PC-9 (cell line): ENCODE data around the gene GBX1.

Experiments
- EZH2 ChIP-seq: fragments of 200-600 bp; sonication (generic); IDR thresholded peaks from 2 replicates; pipeline ENCODE4 v1.8.0; 2017; ENCODE audit warnings: antibody characterized with exemption, low read depth
- TF ChIP-seq, protein P1 (sequence below): fragments of 200-600 bp; sonication (generic); conservative IDR thresholded peaks from 2 replicates; pipeline ENCODE4 v1.6.1; 2017; ENCODE audit warnings: mixed run types, antibody characterized with exemption, mild to moderate bottlenecking, moderate library complexity

- TF ChIP-seq, protein P1, sequence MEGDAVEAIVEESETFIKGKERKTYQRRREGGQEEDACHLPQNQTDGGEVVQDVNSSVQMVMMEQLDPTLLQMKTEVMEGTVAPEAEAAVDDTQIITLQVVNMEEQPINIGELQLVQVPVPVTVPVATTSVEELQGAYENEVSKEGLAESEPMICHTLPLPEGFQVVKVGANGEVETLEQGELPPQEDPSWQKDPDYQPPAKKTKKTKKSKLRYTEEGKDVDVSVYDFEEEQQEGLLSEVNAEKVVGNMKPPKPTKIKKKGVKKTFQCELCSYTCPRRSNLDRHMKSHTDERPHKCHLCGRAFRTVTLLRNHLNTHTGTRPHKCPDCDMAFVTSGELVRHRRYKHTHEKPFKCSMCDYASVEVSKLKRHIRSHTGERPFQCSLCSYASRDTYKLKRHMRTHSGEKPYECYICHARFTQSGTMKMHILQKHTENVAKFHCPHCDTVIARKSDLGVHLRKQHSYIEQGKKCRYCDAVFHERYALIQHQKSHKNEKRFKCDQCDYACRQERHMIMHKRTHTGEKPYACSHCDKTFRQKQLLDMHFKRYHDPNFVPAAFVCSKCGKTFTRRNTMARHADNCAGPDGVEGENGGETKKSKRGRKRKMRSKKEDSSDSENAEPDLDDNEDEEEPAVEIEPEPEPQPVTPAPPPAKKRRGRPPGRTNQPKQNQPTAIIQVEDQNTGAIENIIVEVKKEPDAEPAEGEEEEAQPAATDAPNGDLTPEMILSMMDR, result no peak
- TF ChIP-seq EZH2, result no peak
Observed at GRCh38 chr7:151118108-151119054, 49.1 kb downstream of the GBX1 start.
